ENCODE measurements around the gene CREBL2.

Gene CREBL2

DNA sequence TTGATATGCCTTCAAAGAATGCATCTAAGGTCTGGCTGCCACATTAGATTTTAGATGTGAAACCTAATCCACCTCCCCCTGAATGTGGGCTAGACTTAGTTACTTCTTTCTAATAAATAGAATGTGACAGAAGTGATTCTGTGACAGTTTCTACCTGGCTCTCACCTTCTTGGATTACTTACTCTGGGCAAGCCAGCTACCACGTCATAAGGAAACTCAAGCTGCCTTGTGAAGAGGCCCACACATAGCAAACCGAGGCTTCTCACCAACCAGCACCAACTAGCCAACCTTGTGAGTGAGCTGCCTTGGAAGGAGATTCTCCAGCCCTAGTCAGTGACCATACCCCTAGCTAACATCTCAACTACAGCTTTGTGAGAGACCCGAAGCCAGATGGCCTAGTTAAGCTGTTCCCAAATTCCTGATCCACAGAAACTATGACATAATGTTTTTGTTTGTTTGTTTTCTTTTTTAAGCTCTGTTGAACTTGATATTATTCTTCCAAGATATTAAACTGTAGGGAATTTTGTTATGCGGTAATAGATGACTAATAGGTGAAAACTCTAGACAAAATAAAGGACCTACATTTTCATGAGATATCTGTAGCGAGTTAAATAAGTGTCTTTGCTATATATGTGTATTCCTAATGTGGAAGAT is 78.1 kb downstream of the CREBL2 start:
- DNase-seq (ENCODE audit: extremely low spot score) = no peak
- TF ChIP-seq L3MBTL2 (conservative IDR thresholded peaks at IDR 0.05) = no peak
- no peak for TF ChIP-seq ARNT (IDR thresholded peaks at IDR 0.05)
- no peak for TF ChIP-seq FOXM1 (IDR thresholded peaks at IDR 0.05; ENCODE audit: borderline replicate concordance)
- no peak for TF ChIP-seq CTBP1 (IDR thresholded peaks at IDR 0.05; ENCODE audit: borderline replicate concordance)
- ChIA-PET CTCF (no interaction called here), POLR2A (no interaction called here)

DNA sequence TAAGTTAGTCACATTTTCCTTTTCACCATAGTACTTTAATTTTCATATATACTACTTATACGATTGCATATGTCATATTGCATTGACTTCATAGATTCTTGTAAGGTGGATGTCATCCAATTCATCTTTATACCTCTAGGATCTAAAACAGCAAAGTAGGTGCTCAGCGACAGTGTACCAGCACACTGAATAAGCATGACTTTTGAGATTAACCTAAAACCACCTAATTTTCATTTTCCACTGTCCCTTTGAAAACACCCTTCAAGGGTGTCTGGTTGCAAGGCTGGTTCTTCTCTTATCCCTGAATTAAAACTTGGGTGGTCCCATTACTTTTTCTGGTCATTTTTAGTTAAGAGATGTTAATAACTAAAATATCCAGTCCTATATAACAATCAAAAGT is 79.9 kb downstream of the CREBL2 start:
- CTCF ChIA-PET = no interaction called here
- no peak for DNase-seq (ENCODE audit: extremely low spot score)
- POLR2A ChIA-PET = no interaction called here
- TF ChIP-seq BHLHE40 (IDR thresholded peaks at IDR 0.05; ENCODE audit: borderline replicate concordance) (no peak), CTBP1 (IDR thresholded peaks at IDR 0.05; ENCODE audit: borderline replicate concordance) (no peak), FOXM1 (IDR thresholded peaks at IDR 0.05; ENCODE audit: borderline replicate concordance) (no peak), SUZ12 (IDR thresholded peaks at IDR 0.05) (no peak), L3MBTL2 (conservative IDR thresholded peaks at IDR 0.05) (no peak), SP1 (IDR thresholded peaks at IDR 0.05) (no peak), TARDBP (IDR thresholded peaks at IDR 0.05) (no peak), HDGF (IDR thresholded peaks at IDR 0.05; ENCODE audit: borderline replicate concordance) (no peak), FOXA1 (IDR thresholded peaks at IDR 0.05) (no peak)

DNA sequence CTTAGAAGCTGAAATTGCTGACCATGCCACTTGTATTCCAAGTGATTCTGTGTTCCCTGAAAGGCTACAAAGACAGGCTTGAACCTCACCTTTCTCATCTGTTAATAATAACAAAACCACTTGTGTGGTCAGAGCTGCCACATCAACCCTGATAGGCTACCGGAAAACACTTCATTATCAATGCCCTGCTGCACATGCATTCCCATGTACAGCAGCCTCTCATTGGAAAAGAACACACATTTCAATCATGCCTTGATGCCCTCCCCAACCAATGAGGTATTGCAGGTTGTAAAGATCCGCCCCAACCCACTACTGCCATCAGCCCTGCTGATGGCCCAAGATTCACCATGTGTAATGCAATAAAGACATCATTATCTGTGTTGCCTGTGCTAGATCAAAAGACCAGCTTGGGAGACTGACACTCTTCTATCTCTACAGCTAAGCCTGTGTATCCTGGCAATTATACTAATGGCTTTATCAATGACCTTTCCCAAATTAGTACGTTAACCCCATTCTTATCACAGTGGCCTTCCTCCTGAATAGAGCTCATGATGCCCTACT is 81.5 kb downstream of the CREBL2 start:
- no peak for TF ChIP-seq FOXM1 (IDR thresholded peaks at IDR 0.05; ENCODE audit: borderline replicate concordance)
- no peak for DNase-seq (ENCODE audit: extremely low spot score)
- ChIA-PET CTCF (interaction anchor here (0.5 kb wide), 1 partner anchor 9 kb away, joined by 3 read pairs; no protein-coding TSS in a partner anchor), POLR2A (interaction anchor here (0.8 to 3.0 kb wide), 3 partner anchors 12 to 23 kb away, joined by 3 to 16 read pairs (median 3); no protein-coding TSS in a partner anchor)

All from HEK293T (cell line).